HepG2 (cell line): ENCODE results near the gene PDLIM4. TPM values are rescaled to one million over a fixed set of nuclear protein-coding genes. Genes with fewer than 3 reads are reported as not detected.

Experiments used
- ATAC-seq: fragments of 200-7000 bp; cut with Tn5 transposase; 3 replicates; pipeline ENCODE4 v1.9.1; 2020; ENCODE audit warnings: mild to moderate bottlenecking, moderate library complexity
- BruUV-seq: library from RNA; stranded (reverse); fragments of 400-500 nt; replicated peaks from 2 replicates; lab custom pipeline; 2021; lab: Mats Ljungman, UMichigan
- CTCF ChIA-PET: fragments of 300-600 bp; formaldehyde crosslinking; extraction: SDS; loops from one replicate; lab custom pipeline; 2021; ENCODE audit warnings: low total read pairs, inconsistent platforms, low intra/inter-chr PET ratio; lab: Yijun Ruan, JAX
- POLR2A ChIA-PET: fragments of 350-600 bp; sonication (Branson Sonifier 250); formaldehyde crosslinking; loops from one replicate; lab custom pipeline; 2020; ENCODE audit warnings: antibody characterized with exemption, inconsistent platforms; lab: Yijun Ruan, JAX
- DNase-seq: peaks from one replicate; pipeline ENCODE4 v3.0.0-alpha.2; 2015; ENCODE audit warnings: low spot score
- FAIRE-seq: peaks from 3 replicates; lab custom pipeline; 2011; peaks lifted over from hg19 to GRCh38; lab: Jason Lieb, UNC
- H2AFZ ChIP-seq: one replicate; pipeline ENCODE4 v1.6.1; 2011; ENCODE audit warnings: low read length, inconsistent platforms
- H3K27ac ChIP-seq: fragments of 300-600 bp; 3 replicates; pipeline ENCODE4 v1.8.0; 2011; ENCODE audit warnings: mixed run types, mild to moderate bottlenecking, mixed read lengths, low read length, inconsistent platforms; ENCODE audit not compliant: insufficient read depth; ENCODE audit errors: extremely low read length
- H3K27me3 ChIP-seq, 2 experiments: fragments of 200-600 bp in 1 of 2; 2 replicates in 1 of 2; 3 replicates in 1 of 2; pipeline versions ENCODE4 v1.6.0 to v1.8.0; 2011; ENCODE audit warnings: low read length in 2 of 2, mild to moderate bottlenecking in 2 of 2, moderate library complexity in 2 of 2, inconsistent platforms in 1 of 2; ENCODE audit not compliant: insufficient read depth in 2 of 2, control insufficient read depth in 1 of 2
- H3K36me3 ChIP-seq, 2 experiments: fragments of 200-600 bp in 1 of 2; replicated peaks in 1 of 2; 2 replicates in 1 of 2; 3 replicates in 1 of 2; pipeline versions ENCODE4 v1.5.1 to v1.8.0; 2011; ENCODE audit warnings: low read length in 2 of 2, inconsistent platforms in 1 of 2; ENCODE audit not compliant: insufficient read depth in 2 of 2, control insufficient read depth in 1 of 2
- H3K4me1 ChIP-seq: 2 replicates; pipeline ENCODE4 v1.5.1; 2012; ENCODE audit warnings: low read length, inconsistent platforms; ENCODE audit not compliant: insufficient read depth
- H3K4me2 ChIP-seq: 2 replicates; pipeline ENCODE4 v1.6.0; 2011; ENCODE audit warnings: low read depth, low read length, inconsistent platforms
- H3K4me3 ChIP-seq, 3 experiments: fragments of 200-600 bp in 1 of 3; sonication (generic), shearing (Covaris generic) in 1 of 3; replicated peaks in 1 of 3; 2 replicates each; pipeline ENCODE4 v1.5.1; 2011 to 2016; ENCODE audit warnings: low read length in 3 of 3, inconsistent platforms in 2 of 3, low read depth in 2 of 3, mild to moderate bottlenecking in 2 of 3, control low read depth in 1 of 3, mixed read lengths in 1 of 3; ENCODE audit not compliant: insufficient read depth in 1 of 3
- H3K79me2 ChIP-seq: one replicate; pipeline ENCODE4 v1.6.1; 2011; ENCODE audit warnings: low read length, inconsistent platforms; ENCODE audit not compliant: insufficient read depth
- H3K9ac ChIP-seq: 2 replicates; pipeline ENCODE4 v1.6.0; 2011; ENCODE audit warnings: mild to moderate bottlenecking, low read depth, low read length, inconsistent platforms; ENCODE audit not compliant: insufficient read depth
- H3K9me3 ChIP-seq: 2 replicates; pipeline ENCODE4 v1.5.1; 2012; ENCODE audit warnings: mild to moderate bottlenecking, low read length
- H4K20me1 ChIP-seq: 2 replicates; pipeline ENCODE4 v1.6.0; 2011; ENCODE audit warnings: inconsistent platforms, mild to moderate bottlenecking, low read length, moderate library complexity; ENCODE audit not compliant: insufficient read depth
- MEIS2 ChIP-seq: sonication (generic); formaldehyde crosslinking; IDR thresholded peaks from 2 replicates; pipeline ENCODE4 v1.9.0; 2021; ENCODE audit warnings: mild to moderate bottlenecking, missing genetic modification reagents
- SIN3A ChIP-seq: IDR thresholded peaks from 2 replicates; pipeline ENCODE4 v1.6.1; 2011; ENCODE audit warnings: low read depth, mild to moderate bottlenecking, control low read depth, low read length, borderline replicate concordance
- TOPORS ChIP-seq: sonication (generic); formaldehyde crosslinking; IDR thresholded peaks from 2 replicates; pipeline ENCODE4 v1.8.0; 2023; ENCODE audit warnings: mild to moderate bottlenecking, missing genetic modification reagents
- ZNF496 ChIP-seq: sonication (generic); formaldehyde crosslinking; IDR thresholded peaks from 2 replicates; pipeline ENCODE4 v1.8.1; 2023; ENCODE audit warnings: mild to moderate bottlenecking, moderate library complexity, missing genetic modification reagents; ENCODE audit not compliant: insufficient replicate concordance
- ZNF629 ChIP-seq: sonication (generic); formaldehyde crosslinking; conservative IDR thresholded peaks from 2 replicates; pipeline ENCODE4 v1.5.0; 2020; ENCODE audit warnings: missing genetic modification reagents
- WGBS: methylation state at CpG from one replicate; pipeline ENCODE4 v1.1.6; 2017; ENCODE audit warnings: low lambda C conversion rate; 5-methylcytosine and 5-hydroxymethylcytosine counted together
- in situ Hi-C: cut with HindIII; loops from 2 replicates; pipeline ENCODE4 v1.10.0; 2017; ENCODE audit warnings: low pct_unique_long_range_greater_than_20kb; ENCODE audit not compliant: extremely low pct_ligation_motif_present
- intact Hi-C: fragments of 100-400 bp; cut with micrococcal nuclease; formaldehyde crosslinking; loops from one replicate; pipeline ENCODE4 v1.10.0; 2022; ENCODE audit not compliant: unreplicated experiment
- polyA plus RNA-seq, 8 experiments: library from polyadenylated mRNA; depleted of rRNA in 3 of 8; stranded (reverse) in 7 of 8; unstranded in 1 of 8; fragments of >200 nt; fragmentation: Illumina TruSeq in 4 of 8; extraction: Trizol in 4 of 8; gene quantifications; 2 replicates each; pipeline versions ENCODE4 v1.2.1 to v1.2.3, GENCODE V29; 2011 to 2016; ENCODE audit warnings: low read depth in 4 of 8, missing spikeins in 1 of 8, mixed read lengths in 1 of 8; ENCODE audit not compliant: insufficient read depth in 1 of 8
- total RNA-seq, 5 experiments: library from RNA; depleted of rRNA; stranded (reverse); fragments of >200 nt; fragmentation: Illumina TruSeq; extraction: Trizol; gene quantifications; 2 replicates each; pipeline ENCODE4 v1.2.3, GENCODE V29; 2016; ENCODE audit warnings: low read depth in 1 of 5

Gene PDLIM4
- total and polyA plus RNA-seq, 2 of the 13 experiments (the other 11 are each of a cell fraction or from before 2014, with no cell fraction given) = 1.1 to 2.3 TPM

DNA sequence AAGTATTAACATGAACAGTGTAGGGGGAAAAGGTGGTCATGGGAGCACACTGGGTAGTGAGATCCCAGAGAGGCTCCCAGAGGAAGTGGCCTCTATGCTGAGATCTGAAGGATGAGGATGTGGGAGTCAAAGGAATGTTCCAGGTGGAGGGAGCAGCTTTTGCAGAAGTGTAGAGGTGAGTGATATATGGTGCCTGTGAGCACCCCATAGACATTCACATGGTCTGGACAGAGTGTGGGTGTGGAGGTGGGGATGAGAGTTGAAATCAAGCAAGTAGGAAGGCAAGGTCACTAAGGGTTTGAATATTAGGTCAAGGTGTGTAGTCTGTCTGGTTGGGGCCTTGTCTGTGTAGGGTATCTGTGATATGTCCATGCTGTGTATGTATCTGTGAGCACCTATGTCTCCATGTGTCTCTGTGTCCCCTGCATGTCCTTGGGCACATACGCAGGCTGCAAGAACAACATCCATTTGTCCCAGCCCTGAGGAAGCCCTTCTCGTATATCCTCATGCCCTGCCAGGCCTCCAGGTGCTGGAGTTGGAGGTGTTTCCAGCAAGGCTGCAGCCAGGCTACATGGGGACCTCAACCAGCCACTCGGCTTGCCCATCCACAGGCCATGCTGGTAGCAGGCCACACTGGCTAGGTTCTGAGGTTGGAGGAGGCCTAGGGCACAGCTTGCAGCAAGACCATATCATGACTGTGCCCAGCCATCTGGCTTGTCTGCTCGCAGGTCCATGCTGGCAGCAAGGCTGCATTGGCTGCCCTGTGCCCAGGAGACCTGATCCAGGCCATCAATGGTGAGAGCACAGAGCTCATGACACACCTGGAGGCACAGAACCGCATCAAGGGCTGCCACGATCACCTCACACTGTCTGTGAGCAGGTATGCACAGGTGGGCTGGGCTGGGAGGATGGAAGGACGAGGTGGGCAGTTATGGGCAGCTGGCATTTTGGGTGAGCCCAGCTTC lies 4.7 kb downstream of the PDLIM4 start:
- Histone ChIP-seq H3K9me3 (no peaks in the 10 kb centered on the region), H3K4me1 (peaks cover 31% of the 10 kb centered on the region), H4K20me1 (no peaks in the 10 kb centered on the region), H3K27ac (no peak overlapping the region), H3K36me3 (no peaks in the 10 kb centered on the region), H3K27me3 (peaks cover 10 to 19% of the 10 kb centered on the region in 2 experiments), H3K79me2 (no peaks in the 10 kb centered on the region), H3K9ac (no peak overlapping the region), H2AFZ (no peak overlapping the region), H3K4me2 (no peak overlapping the region), H3K4me3 (no peak overlapping the region)
- DNase-seq = no peak
- ChIA-PET CTCF (no interaction called here), POLR2A (no interaction called here)
- TF ChIP-seq SIN3A (no peak), ZNF496 (CRISPR knock-in tag) (no peak)
- ATAC-seq = no peak
- WGBS = 80% methylated on average over 1 of the region's 7 CpGs
- FAIRE-seq = no peak
- BruUV-seq = no TSS peak
- in situ Hi-C loops (no loop called here), intact Hi-C loops (no loop called here)

DNA sequence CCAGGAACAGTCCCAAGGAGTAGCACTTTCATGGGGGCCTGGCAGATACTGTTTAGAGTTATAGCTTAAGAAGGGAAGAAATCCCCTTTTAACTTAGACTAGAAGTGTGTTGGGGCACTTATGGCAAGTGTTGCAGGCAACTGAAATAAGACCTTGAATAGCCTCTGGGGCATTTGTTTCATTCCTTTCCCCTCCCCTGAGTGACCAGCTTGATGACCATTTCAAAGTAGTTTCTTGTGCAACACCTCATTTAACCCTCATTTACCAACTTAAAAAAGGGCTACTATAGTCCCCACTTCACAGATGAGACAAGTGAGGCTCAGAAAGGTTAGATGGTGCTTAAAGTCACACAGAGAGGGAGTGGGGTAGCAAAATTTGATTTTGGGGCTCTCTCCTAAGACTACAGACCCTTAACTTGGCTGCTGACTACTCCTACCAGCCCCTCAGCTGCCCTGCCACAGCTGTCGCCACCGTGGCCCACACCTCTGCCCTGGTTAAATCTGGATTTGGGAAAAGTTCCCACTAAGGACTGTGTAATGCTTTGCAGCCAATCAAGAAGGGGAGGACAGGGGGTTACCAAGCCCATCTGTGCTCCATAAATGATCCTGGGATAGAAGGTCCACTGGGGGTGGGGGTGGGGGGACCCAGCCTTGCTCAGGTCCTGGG lies 5.5 kb downstream of the PDLIM4 start:
- H3K4me1 ChIP-seq = peaks cover 35% of the 10 kb centered on the region
- DNase-seq (no peak), ATAC-seq (no peak), FAIRE-seq (no peak)
- H3K79me2 ChIP-seq = no peaks in the 10 kb centered on the region
- TF ChIP-seq TOPORS (CRISPR knock-in tag) = no peak
- TF ChIP-seq MEIS2 (CRISPR knock-in tag) = no peak
- TF ChIP-seq ZNF629 (CRISPR knock-in tag) = 0 out of 2 replicates have a peak, but pooled peaks have one; percentile 18
- H3K4me2 ChIP-seq = no peak overlapping the region
- WGBS = 92% methylated on average over 2 of the region's 2 CpGs
- H3K9me3 ChIP-seq = no peaks in the 10 kb centered on the region
- BruUV-seq = no TSS peak
- CTCF ChIA-PET = no interaction called here
- in situ Hi-C loops (no loop called here), intact Hi-C loops (no loop called here)
- H3K4me3 ChIP-seq = no peak overlapping the region
- H4K20me1 ChIP-seq = no peaks in the 10 kb centered on the region
- H2AFZ ChIP-seq = no peak overlapping the region
- POLR2A ChIA-PET = no interaction called here
- no peak overlapping the region for H3K9ac ChIP-seq
- H3K36me3 ChIP-seq = no peaks in the 10 kb centered on the region
- H3K27ac ChIP-seq = no peak overlapping the region
- H3K27me3 ChIP-seq = peaks cover 9 to 17% of the 10 kb centered on the region in 2 experiments
